Activated CD8-positive, alpha-beta memory T cell treated with anti-CD3 and anti-CD28 coated beads, Interleukin-2, amount 50 U/mL, for 24 hours (primary cell): Measurements from ENCODE around the gene KRT86.
"Not testable (repeated sequence)": the region's sequence is repeated elsewhere in the genome, so short reads cannot be mapped to it uniquely, and the experiment has no call there.

Experiments used
- DNase-seq: peaks from one replicate; pipeline ENCODE4 v3.0.0-alpha.2; 2020; ENCODE audit errors: extremely low read depth

The KRT86 gene

DNA sequence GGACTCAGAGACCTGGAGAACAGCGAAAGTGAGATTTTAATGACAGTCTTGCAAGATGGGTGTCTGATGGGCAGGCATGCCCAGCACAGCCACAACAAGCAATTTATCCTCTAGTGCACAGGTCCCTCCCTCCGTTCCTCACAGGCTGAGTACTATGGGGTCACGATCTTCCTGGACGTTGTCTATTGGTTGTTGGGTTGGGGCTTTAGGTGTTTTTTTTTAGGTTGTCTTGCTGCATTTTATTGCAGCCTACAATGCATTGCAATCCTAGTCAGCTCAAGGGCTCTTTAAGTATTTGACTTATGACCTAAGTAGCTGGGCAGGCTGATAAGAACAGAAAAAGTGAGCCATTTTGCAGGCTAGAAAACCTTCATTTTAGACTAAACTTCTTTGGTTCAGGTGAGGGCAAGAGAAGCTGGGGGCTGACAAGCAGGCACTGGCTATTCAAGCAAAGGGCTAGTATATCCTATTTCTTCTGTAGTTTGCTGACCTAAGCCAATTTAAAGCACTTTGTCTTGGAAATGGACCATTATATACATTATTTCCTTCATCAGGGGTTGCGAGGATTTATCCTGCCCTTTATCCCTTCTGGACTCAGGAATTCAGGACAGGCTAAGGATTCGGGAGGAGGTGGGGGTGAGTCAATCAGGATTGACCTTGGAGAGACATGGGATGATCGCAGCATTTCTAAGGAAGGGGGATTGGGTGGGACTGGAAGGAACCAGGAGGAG, 35.4 kb upstream of the KRT86 start:
- no peak for DNase-seq

DNA sequence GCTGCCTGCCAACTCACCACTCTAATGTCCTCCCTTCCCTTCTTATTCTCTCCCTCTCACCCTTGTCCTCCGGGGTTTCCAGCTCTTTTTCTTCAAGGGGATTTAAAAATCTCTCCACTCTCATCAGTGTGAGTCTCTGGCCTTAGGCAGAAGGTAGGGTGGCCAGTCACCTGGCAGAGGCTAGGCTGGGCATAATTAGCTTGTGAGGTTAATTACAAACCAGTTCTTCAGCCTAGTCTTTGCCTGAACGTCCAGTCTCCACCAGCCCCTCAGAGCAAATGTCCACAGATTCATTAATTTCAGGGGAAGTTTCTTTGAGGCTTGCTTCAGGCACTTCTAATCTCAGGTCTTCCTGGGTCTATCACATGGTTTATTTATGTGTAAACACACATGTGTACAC, 34.7 kb upstream of the KRT86 start:
- DNase-seq, result no peak

DNA sequence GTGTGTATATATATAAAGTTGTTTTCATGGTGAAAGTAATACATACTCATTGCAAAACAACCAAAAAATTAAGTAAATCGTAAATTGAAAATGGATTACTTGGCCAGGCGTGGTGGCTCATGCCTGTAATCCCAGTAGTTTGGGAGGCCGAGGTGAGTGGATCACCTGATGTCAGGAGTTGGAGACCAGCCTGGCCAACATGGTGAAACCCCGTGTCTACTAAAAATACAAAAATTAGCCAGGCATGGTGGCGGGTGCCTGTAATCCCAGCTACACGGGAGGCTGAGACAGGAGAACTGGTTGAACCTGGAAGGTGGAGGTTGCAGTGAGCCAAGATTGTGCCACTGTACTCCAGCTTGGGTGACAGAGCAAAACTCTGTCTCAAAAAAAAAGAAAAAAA, 34.2 kb upstream of the KRT86 start:
- DNase-seq, result not testable (repeated sequence)

DNA sequence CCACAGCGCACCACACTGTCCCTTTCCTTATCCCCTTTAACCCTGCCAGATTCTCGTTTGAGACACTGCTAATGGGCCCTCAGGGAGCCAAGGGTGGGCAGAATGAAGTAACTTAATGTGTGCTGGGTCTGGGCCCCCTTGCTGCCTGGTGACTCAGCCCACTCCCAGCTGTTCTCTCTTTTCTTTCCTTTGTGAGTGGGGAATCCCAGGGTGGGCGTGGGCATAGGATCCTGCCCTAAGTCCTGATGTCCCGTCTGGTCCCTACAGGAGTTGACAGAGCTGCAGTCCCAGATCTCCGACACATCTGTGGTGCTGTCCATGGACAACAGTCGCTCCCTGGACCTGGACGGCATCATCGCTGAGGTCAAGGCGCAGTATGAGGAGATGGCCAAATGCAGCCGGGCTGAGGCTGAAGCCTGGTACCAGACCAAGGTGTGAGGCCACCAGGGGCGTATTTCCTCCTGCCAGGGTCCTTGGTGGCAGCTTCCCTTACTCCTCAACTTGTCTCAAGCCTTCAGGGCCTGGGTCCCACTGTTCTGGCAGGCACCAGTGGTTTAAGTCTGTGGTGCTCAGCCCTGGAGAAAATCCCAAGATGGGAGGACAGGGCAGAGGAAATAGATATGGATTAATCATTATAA, 33.1 kb upstream of the KRT86 start:
- no peak for DNase-seq

DNA sequence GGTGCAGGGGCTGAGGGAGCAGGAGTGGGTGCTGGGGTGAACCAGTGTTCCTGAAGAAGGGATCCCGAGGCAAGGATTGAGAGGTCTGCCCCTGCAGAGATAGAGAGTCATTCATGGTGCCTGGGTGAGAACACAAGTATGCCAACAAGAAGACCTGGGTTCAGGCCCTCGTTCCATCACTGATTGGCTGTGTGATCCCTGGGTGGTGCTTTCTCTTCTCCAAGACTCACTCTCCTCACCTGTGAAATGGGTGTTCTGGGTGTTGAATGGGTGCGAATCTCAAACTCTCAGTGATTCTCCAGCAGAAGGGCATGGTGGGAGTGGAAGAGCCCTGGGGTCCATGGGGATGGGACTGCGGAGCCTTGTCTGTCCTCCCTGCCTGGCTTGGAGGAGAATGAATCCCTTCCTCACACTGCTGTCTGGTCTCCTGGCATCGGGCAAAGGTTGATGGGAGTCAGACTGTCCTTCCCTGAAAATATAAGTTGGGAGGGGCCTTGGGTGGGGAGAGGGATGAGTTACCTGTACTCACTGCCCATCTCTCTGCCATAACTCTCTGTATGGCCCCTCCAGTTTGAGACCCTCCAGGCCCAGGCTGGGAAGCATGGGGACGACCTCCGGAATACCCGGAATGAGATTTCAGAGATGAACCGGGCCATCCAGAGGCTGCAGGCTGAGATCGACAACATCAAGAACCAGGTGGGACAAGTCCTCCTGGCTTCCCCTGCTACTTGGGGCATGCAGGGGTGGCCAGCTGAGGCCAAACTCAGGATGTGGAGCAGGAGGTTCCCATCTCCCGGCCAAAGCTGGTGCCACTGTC, 31.8 kb upstream of the KRT86 start:
- DNase-seq, result no peak

DNA sequence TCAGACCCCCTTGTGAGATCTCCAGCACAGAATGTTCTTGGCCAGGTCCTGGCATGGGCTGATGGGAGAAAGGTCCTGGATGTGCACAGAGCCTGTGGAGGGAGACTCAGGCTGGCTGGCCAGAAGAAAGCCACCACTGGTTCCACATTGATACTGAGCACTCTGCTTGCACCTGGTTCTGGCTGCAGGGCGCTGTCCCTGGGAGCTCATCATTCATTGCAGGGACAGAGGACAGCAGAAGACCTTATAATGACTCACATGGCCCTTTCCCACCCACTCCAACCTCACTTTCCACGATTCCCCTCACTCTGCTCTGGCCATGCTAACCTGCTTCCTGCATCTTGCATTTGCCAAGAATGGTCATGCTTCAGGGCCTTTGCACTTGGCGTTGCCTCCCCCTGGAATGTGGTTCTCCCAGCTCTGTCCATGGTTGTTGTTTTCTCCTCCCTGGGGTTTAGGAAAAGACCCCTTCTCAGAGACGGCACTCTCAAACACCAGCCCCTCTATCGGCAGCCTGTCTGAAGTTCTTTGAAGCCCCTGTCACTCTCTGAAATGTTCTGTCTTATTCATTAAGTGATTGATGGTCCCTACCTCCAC, 31.1 kb upstream of the KRT86 start:
- no peak for DNase-seq

DNA sequence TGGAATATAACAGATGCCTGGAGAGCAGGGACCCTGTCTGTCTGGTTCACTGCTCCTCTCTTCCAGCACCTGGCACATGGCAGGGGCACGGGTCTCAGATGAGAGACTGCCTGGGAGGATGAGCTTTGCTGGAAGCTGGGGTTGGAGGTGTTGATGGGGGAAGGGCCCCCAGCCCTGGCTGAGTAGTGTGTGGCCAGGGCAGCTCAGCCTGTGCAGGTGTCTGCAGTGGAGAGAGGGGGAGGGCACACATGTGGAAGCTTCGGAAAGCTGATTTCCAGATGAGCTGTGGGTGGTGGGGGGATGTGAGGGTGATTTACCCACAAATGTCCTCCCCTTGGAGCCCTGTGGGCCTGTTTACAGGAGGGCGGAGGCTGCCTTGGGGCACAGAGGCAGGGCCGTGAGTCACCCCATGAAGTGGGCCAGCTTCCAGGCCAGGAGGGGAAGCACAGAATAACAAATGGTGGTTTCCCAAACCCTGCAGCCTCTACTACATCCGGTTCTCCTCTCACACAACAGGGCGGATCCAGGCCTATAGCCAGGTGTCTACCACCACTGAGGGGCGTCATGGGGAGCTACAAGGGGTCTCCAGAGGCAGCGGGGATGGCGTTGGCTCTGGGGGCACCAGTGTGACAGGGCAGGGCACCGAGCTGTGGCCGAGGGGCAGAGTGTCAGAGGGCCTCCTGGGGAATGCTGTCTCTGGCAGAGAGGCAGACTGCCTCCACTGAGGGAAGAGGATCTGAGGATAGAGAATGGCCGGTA, 30.4 kb upstream of the KRT86 start:
- DNase-seq, result peak; percentile 28

DNA sequence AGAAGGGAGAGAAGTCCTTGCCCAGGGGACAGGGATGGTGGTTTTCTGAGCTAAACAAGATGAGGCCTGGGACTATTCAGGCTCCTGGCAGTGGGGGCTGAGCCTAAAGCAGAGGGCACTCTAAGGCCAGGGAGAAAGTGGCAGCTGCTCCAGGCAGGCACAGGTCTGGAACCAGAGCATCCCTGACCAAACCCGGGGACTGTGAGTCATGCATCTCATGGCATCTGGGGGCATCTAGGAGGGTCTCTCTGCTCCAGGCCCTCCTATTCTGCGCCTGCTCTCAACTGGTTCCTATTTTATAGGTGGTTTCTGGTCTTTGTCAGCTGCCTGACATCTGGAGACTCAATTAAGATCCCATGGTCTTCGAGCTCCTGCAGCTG, 29.8 kb upstream of the KRT86 start:
- no peak for DNase-seq

DNA sequence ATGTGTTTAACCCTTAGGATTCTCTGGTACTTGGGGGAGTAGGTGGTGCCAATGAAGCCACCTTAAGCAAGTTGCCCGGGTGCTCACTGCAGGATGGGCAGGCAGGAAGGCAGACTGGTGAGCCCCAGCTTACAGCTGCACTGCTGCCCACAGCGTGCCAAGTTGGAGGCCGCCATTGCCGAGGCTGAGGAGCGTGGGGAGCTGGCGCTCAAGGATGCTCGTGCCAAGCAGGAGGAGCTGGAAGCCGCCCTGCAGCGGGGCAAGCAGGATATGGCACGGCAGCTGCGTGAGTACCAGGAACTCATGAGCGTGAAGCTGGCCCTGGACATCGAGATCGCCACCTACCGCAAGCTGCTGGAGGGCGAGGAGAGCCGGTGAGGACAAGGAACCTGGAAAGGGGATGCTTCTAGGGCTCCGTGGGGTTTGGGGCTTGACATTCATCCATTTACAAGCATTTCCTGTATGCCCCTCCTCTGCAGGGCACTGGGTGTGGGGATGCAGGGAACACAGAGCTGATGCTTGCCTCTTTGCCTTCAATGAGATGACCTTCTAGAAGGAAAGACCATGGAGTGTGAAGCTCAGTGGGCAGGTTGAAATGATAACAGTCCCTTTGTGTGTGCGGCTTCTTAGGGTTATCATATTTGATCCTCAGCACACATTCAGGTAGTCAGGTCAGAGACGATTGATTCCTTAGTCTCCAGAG, 29.0 kb upstream of the KRT86 start:
- no peak for DNase-seq

DNA sequence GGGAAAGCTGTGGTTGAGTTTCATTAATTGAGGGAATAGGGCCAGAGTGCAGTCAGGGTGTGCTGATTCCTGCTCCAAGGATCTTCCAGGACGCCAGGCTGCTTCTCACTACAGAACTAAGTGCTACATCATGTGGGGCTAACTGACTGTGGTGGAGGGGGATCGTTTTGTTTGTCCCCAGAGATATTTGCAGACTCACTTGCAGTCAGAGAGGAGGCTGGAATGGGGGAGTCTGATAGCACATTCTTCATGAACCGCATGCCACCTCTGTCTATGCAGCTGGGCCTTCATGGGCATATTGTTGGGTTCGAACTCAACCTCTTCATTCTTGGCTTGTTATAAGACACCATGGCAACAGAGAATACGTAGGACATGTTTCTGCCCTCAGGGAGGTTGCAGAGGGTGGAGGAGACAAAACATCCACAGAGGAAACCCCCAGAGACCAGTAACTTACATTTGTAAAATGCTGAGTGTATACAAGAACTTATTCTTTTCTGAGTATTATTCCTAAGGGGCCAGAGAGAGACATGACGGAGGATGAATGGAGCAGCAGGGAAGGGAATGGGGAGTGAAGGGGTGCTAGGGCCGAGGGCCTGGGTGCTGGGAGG, 28.4 kb upstream of the KRT86 start:
- no peak for DNase-seq

DNA sequence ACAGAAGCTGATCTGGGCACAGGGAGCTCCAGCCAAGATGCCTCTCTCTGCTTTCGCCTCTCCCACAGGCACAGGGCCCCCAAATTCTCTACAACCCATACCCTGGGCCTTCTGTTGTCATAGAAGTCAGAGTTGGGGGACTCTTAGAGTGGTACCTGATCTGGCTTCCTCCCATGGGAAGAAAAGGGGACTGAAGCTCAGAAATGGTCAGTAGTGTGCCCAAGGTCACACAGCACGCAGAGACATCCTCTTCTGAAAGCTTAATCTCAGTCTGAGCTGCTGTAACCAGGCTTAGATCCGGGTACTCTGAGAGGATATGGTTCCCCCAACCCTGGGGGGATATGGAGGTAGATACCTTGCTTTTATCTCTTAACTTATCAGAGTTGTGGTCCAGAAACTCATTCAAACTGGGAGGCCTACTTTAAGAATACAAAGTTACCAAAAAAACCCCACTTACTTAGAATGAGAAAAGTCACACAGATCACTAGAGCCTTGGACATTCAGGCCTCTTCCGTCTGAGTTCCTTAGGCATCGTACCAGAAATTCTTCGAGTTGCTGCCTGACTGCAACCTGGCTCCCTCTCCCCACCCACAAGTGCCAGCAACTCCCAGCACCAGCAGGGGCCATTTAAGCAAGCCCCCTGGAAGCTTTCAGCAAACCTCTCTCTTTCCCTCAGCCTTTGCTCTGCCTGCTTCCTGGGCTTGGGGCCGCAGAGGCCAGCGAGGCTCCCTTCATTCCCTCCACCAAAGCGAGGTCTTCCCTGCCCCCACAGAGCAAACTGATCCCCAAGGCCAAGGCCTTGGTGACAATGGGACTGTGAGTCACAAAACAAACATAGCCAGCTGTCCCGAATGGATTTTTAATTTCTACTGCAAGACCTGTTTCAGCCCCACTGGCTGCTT, 27.5 kb upstream of the KRT86 start:
- DNase-seq, result no peak

DNA sequence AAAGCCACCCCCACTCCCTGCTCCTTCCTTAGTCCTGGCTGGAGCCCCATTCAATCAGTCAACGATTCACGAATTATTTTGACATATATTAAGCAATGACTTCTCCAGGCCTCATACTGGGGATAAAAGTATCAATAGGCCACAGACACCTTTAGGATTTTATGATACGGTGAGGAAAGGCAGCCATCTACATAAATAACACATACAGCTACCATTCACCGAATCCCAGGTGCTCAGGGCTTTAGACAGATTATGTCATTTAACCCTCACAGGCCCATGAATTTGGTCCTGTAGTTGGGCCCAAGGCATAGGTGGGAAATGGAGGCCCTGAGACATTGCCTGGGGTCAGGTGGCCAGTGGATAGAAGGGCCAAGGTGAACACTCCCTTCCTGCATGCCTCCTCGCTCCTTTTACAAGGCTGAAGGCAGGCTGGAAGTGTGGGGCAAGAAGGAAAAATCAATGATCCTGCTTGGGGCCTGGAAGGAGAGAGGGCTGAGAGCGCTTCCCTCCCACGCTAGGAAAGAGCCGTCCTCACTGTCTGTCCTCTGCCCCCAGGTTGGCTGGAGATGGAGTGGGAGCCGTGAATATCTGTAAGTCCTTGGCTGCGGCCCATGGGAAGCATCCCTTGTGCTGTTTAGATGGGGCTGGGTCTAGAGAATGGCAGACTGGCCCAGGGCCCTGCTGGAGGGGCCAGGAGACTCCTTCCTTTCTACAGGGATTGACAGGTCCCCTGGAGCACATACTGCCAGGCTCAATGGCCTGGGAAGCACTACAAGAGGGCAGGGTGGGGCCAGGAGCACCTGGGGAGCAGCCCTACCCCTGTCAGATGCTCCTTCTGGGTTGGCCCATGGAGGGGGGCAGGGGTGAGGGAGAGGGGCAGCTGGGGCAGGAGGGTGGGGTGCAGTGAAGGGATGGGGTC, 26.6 kb upstream of the KRT86 start:
- DNase-seq, result no peak

DNA sequence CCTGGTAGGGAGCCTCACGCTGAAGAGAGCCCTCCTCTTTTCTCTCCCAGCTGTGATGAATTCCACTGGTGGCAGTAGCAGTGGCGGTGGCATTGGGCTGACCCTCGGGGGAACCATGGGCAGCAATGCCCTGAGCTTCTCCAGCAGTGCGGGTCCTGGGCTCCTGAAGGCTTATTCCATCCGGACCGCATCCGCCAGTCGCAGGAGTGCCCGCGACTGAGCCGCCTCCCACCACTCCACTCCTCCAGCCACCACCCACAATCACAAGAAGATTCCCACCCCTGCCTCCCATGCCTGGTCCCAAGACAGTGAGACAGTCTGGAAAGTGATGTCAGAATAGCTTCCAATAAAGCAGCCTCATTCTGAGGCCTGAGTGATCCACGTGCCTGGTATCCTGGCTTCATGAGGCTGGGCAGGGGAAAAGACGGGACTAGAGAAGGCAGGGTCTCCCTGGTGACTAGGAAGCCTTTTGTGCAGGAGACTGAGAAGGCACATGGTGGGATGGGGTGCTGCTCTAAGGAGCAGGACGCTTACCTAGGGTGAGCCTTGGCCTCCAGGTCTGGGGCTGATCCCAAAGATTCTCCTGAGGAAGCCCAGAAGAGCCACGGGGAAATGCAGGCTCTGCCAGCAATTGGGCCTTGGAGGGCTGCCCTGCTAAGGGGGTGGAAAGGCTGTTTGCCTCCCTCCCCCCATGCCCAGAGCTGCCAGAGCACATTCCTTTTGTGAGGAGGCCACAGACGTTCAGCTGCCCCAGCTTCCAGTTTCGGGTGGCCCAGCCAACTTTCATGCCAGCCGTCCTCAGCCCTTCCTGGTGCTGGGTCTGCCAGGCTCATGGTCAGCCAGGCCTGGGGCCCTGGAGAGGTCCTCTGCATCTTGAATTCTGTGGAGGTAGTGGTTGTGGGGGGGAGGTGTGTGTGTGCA, 25.6 kb upstream of the KRT86 start:
- no peak for DNase-seq

DNA sequence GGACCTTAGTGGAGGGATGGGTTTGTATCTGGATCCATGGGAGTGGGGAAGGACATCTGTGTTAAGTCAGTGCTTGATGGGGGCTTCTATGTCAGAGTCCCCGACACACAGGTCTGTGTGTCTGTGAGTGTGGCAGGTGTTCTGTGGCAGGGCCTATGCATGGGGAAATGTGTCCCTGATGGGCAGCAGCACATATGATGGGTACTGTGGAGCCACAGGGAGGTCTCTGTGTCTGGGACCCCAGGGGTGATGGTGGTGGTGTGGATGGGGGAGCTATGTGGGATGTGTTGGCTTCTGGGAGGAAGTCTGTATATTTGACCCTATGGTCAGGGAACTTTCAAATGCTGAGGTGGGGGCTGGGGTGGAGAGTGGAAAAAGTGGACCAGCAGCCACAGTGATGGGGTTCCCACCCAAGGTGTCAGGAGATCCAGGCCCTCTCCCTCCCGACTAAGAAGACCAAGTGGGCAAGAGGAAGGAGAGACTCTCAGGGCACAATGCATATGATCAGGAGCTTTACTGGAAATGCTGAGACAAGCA, 24.9 kb upstream of the KRT86 start:
- DNase-seq, result no peak

DNA sequence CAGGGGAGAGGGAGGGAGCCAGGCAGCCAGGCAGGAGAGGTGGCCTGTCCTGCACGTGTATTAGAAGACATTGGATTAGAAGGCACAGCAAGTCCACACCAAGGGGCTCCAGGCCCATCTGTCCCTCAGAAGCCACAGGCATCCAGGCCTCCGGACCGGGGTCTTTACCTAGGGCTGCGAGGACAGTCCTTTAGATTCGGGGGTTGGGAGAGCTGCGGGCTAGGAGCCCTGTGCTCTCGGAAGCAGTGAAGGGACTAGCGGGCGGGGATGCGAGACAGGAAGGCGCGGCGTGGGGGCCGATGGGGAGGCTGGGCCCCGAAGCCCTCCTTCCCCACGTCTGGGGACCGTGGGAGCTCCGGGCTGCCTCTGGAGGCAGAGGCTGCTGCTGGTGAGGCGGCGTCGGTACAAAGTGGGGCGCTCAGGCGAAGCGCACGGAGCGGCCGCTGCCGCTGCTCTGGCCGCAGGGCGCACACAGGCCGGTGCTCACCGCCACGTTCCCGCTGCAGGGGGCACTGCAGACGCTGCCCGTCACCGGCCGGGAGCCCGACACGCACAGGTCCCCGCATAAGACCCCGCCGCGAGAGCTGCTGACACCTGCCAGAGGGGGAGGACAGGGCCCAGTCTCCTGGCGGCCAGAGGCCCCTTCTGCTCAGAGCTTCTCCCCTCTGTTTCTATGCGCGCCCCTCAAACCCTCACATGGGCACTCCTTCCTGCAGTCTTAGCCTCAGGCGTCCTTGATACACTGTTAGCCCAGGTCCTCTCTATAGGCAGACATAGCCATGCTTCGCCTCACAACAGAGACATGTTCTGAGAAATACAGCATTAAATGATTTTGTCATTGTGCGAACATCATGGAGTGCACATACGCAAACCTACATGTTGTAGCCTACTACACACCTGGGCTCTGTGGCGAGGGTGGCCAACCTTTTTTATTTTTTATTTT, 24.1 kb upstream of the KRT86 start:
- no peak for DNase-seq
